Mammary epithelial cell (primary cell): ENCODE results near the gene CSH2.
"Not testable (repeated sequence)": the region's sequence is repeated elsewhere in the genome, so short reads cannot be mapped to it uniquely, and the experiment has no call there.

Experiments used
- CTCF ChIP-seq, 2 donors: IDR thresholded peaks in 1 of 2; conservative IDR thresholded peaks in 1 of 2; 2 replicates each; pipeline ENCODE4 v1.5.1; 2011 to 2012; ENCODE audit warnings: inconsistent platforms in 2 of 2, low read length in 2 of 2, mild to moderate bottlenecking in 2 of 2, control low read depth in 1 of 2, low read depth in 1 of 2; ENCODE audit not compliant: insufficient read depth in 1 of 2; ENCODE audit errors: extremely low read depth in 1 of 2
- EZH2 ChIP-seq: IDR thresholded peaks from 2 replicates; pipeline ENCODE4 v1.6.1; 2012; ENCODE audit warnings: low read length, inconsistent platforms, borderline replicate concordance

GRCh38 chr17:63896524-63897354, 23.3 kb upstream of the CSH2 start, which contains the start of gene CSH1:
- TF ChIP-seq CTCF (conservative IDR thresholded peaks at IDR 0.05 in 1 of 2, IDR thresholded peaks at IDR 0.05 in 1 of 2; ENCODE audit: extremely low read depth in 1 of 2, insufficient read depth in 1 of 2, low read depth in 1 of 2, low read length in 2 of 2); EZH2: not testable (repeated sequence)
